ACC112 (cell line): Measurements from ENCODE around the gene NET1.

ENCODE experiments used
- H2AFZ ChIP-seq: fragments of 200-600 bp; sonication (generic); one replicate; pipeline ENCODE4 v1.6.0; 2017; ENCODE audit warnings: antibody characterized with exemption, low read length; ENCODE audit not compliant: unreplicated experiment
- H3K27ac ChIP-seq: fragments of 200-600 bp; sonication (generic); 2 replicates; pipeline ENCODE4 v1.5.1; 2014; ENCODE audit warnings: low read depth, mild to moderate bottlenecking, antibody characterized with exemption, low read length, moderate library complexity
- H3K27me3 ChIP-seq: fragments of 200-600 bp; sonication (generic); 2 replicates; pipeline ENCODE4 v1.6.1; 2014; ENCODE audit warnings: mild to moderate bottlenecking, antibody characterized with exemption, low read length, moderate library complexity, mixed read lengths; ENCODE audit not compliant: insufficient read depth
- H3K36me3 ChIP-seq: fragments of 200-600 bp; sonication (generic); 2 replicates; pipeline ENCODE4 v1.6.1; 2016; ENCODE audit warnings: mild to moderate bottlenecking, antibody characterized with exemption, low read length, moderate library complexity, mixed read lengths; ENCODE audit not compliant: insufficient read depth
- H3K4me1 ChIP-seq: fragments of 200-600 bp; sonication (generic); one replicate; pipeline ENCODE4 v1.6.1; 2016; ENCODE audit warnings: low read length, mixed read lengths; ENCODE audit not compliant: insufficient read depth, unreplicated experiment, control insufficient read depth
- H3K4me3 ChIP-seq: fragments of 200-600 bp; sonication (generic); 2 replicates; pipeline ENCODE4 v1.5.1; 2014; ENCODE audit warnings: mild to moderate bottlenecking, low read depth, low read length
- H3K79me2 ChIP-seq: fragments of 200-600 bp; sonication (generic); one replicate; pipeline ENCODE4 v1.6.0; 2016; ENCODE audit warnings: low read length; ENCODE audit not compliant: control insufficient read depth, unreplicated experiment, insufficient read depth

NET1 gene

GRCh38 chr10:5502061-5502521 is 89.7 kb downstream of the NET1 start:
- Histone ChIP-seq H3K79me2 (no peaks in the 10 kb centered on the region), H3K4me3 (no peak overlapping the region), H2AFZ (no peak overlapping the region), H3K4me1 (no peaks in the 10 kb centered on the region), H3K27ac (no peak overlapping the region), H3K27me3 (peaks cover 50% of the 10 kb centered on the region), H3K36me3 (no peaks in the 10 kb centered on the region)

- Histone ChIP-seq H3K36me3 (no peaks in the 10 kb centered on the region), H2AFZ (no peak overlapping the region), H3K4me3 (no peak overlapping the region), H3K79me2 (no peaks in the 10 kb centered on the region), H3K4me1 (no peaks in the 10 kb centered on the region), H3K27ac (no peak overlapping the region), H3K27me3 (peaks cover 46% of the 10 kb centered on the region)
Observed at GRCh38 chr10:5502571-5503476, 90.5 kb downstream of the NET1 start.

- H3K79me2 ChIP-seq: no peaks in the 10 kb centered on the region
- H3K27ac ChIP-seq: no peak overlapping the region
- peaks cover 46% of the 10 kb centered on the region for H3K27me3 ChIP-seq
- H3K4me3 ChIP-seq: no peak overlapping the region
- no peak overlapping the region for H2AFZ ChIP-seq
- H3K4me1 ChIP-seq: no peaks in the 10 kb centered on the region
- H3K36me3 ChIP-seq: no peaks in the 10 kb centered on the region
Observed at GRCh38 chr10:5503477-5503835, 91.1 kb downstream of the NET1 start.

- Histone ChIP-seq H3K27ac (no peak overlapping the region), H3K27me3 (peaks cover 46% of the 10 kb centered on the region), H3K4me1 (no peaks in the 10 kb centered on the region), H3K36me3 (no peaks in the 10 kb centered on the region), H2AFZ (no peak overlapping the region), H3K79me2 (no peaks in the 10 kb centered on the region), H3K4me3 (no peak overlapping the region)
Observed at GRCh38 chr10:5504146-5505072, 92.1 kb downstream of the NET1 start.

GRCh38 chr10:5506246-5506645 is 93.9 kb downstream of the NET1 start:
- Histone ChIP-seq H2AFZ (no peak overlapping the region), H3K4me3 (no peak overlapping the region), H3K79me2 (no peaks in the 10 kb centered on the region), H3K4me1 (no peaks in the 10 kb centered on the region), H3K36me3 (no peaks in the 10 kb centered on the region), H3K27me3 (peaks cover 34% of the 10 kb centered on the region), H3K27ac (no peak overlapping the region)

- Histone ChIP-seq H3K4me3 (no peak overlapping the region), H3K36me3 (no peaks in the 10 kb centered on the region), H3K4me1 (no peaks in the 10 kb centered on the region), H2AFZ (no peak overlapping the region), H3K27me3 (peaks cover 29% of the 10 kb centered on the region), H3K27ac (no peak overlapping the region), H3K79me2 (no peaks in the 10 kb centered on the region)
Observed at GRCh38 chr10:5506751-5507648, 94.6 kb downstream of the NET1 start.

GRCh38 chr10:5507649-5508131 is 95.3 kb downstream of the NET1 start:
- Histone ChIP-seq H3K36me3 (no peaks in the 10 kb centered on the region), H3K4me1 (no peaks in the 10 kb centered on the region), H3K27me3 (peaks cover 28% of the 10 kb centered on the region), H2AFZ (no peak overlapping the region), H3K27ac (no peak overlapping the region), H3K4me3 (no peak overlapping the region), H3K79me2 (no peaks in the 10 kb centered on the region)

GRCh38 chr10:5508161-5508604 is 95.8 kb downstream of the NET1 start:
- Histone ChIP-seq H3K4me3 (no peak overlapping the region), H3K79me2 (no peaks in the 10 kb centered on the region), H3K27me3 (peaks cover 27% of the 10 kb centered on the region), H3K4me1 (no peaks in the 10 kb centered on the region), H2AFZ (no peak overlapping the region), H3K36me3 (no peaks in the 10 kb centered on the region), H3K27ac (no peak overlapping the region)
